Measurements from ENCODE around the gene ADAM22. TPM values are rescaled to one million over a fixed set of nuclear protein-coding genes. Genes with fewer than 3 reads are reported as not detected.
A peak's percentile ranks its signal among the peaks of the same experiment; 100 is the strongest.
"Not testable (repeated sequence)": the region's sequence is repeated elsewhere in the genome, so short reads cannot be mapped to it uniquely, and the experiment has no call there.

The ADAM22 gene
- total and polyA plus RNA-seq, 2 experiments from 2014 or later = 0.09 to 0.54 TPM

GRCh38 chr7:87899255-87899654, 34.8 kb upstream of the ADAM22 start:
- WGBS, 2 experiments (ENCODE audit: low coverage in 1 of 2, low lambda C conversion rate in 2 of 2, missing lambda C conversion rate in 2 of 2) = 98 to 100% methylated on average over 2 of the region's 2 CpGs
- no peak overlapping the region for H3K4me2 ChIP-seq (ENCODE audit: unreplicated experiment)
- in situ Hi-C loops (cut with MboI) = no loop called here
- TF ChIP-seq EZH2phosphoT487 (IDR thresholded peaks at IDR 0.05; ENCODE audit: insufficient read depth, low read depth) = no peak
- no peak for TF ChIP-seq EZH2 (IDR thresholded peaks at IDR 0.05; ENCODE audit: insufficient read depth, poor library complexity, severe bottlenecking)
- no peaks in the 10 kb centered on the region for H3K4me1 ChIP-seq (ENCODE audit: insufficient read depth)
- no peak for DNase-seq
- H3K9me3 ChIP-seq (ENCODE audit: low read depth) = no peaks in the 10 kb centered on the region
- no peak overlapping the region for H2AFZ ChIP-seq
- peaks cover 16% of the 10 kb centered on the region; the same call in 1 of the 2 replicates for H3K79me2 ChIP-seq (ENCODE audit: insufficient read depth)
- H4K20me1 ChIP-seq (ENCODE audit: insufficient read depth) = no peaks in the 10 kb centered on the region
- no peak overlapping the region for H3K4me3 ChIP-seq
- no peak overlapping the region for H3K9ac ChIP-seq
- H3F3A ChIP-seq (ENCODE audit: insufficient read depth) = no peaks in the 10 kb centered on the region
- H3K27me3 ChIP-seq (replicated peaks; ENCODE audit: insufficient read depth) = no peaks in the 10 kb centered on the region
- H3K27ac ChIP-seq = no peak overlapping the region
- peaks cover 6% of the 10 kb centered on the region for H3K36me3 ChIP-seq (ENCODE audit: low read depth)
- H3K9me2 ChIP-seq (ENCODE audit: insufficient read depth) = no peaks in the 10 kb centered on the region

DNA sequence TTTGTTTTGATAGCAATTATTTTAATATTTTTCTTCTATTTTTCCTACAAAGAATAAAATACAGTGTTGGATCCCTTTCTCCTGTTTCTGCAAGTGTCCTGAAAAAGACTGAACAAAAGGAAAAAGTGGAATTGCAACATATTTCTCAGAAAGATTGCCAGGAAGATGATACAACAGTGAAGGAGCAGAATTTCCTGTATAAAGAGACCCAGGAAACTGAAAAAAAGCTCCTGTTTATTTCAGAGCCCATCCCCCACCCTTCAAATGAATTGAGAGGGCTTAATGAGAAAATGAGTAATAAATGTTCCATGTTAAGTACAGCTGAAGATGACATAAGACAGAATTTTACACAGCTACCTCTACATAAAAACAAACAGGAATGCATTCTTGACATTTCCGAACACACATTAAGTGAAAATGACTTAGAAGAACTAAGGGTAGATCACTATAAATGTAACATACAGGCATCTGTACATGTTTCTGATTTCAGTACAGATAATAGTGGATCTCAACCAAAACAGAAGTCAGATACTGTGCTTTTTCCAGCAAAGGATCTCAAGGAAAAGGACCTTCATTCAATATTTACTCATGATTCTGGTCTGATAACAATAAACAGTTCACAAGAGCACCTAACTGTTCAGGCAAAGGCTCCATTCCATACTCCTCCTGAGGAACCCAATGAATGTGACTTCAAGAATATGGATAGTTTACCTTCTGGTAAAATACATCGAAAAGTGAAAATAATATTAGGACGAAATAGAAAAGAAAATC, 26.7 kb upstream of the ADAM22 start:
- H3K9me2 ChIP-seq (ENCODE audit: insufficient read depth); in situ Hi-C loops (cut with MboI); H3K27me3 ChIP-seq (replicated peaks; ENCODE audit: insufficient read depth); H3F3A ChIP-seq (ENCODE audit: insufficient read depth); H3K4me3 ChIP-seq; H3K36me3 ChIP-seq (ENCODE audit: low read depth); H3K4me2 ChIP-seq (ENCODE audit: unreplicated experiment); H3K79me2 ChIP-seq (ENCODE audit: insufficient read depth); H3K27ac ChIP-seq; H3K9ac ChIP-seq; H4K20me1 ChIP-seq (ENCODE audit: insufficient read depth); H3K9me3 ChIP-seq (ENCODE audit: low read depth): not testable (repeated sequence)
- peak; percentile 28 for DNase-seq
- H2AFZ ChIP-seq = peak overlapping the region; percentile 15; the same call in 1 of the 2 replicates
- 94 to 99% methylated on average over 3 of the region's 3 CpGs for WGBS, 2 experiments (ENCODE audit: low coverage in 1 of 2, low lambda C conversion rate in 2 of 2, missing lambda C conversion rate in 2 of 2)
- peaks cover 10% of the 10 kb centered on the region for H3K4me1 ChIP-seq (ENCODE audit: insufficient read depth)

DNA sequence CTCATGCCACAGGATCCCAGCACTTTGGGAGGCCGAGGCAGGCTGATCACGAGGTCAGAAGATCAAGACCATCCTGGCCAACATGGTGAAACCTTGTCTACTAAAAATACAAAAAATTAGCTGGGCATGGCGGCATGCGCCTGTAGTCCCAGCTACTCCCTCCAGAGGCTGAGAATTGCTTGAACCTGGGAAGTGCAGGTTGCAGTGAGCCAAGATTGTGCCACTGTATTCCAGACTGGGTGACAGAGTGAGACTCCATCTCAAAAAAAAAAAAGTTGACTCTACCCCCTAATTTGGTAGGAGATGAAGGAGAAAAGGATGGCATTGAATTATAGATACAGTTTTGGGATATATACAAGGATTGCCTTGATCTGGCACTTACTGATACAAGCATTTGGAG, 25.2 kb upstream of the ADAM22 start:
- H3K79me2 ChIP-seq (ENCODE audit: insufficient read depth); H3K36me3 ChIP-seq (ENCODE audit: low read depth); H3K9ac ChIP-seq; H3K9me3 ChIP-seq (ENCODE audit: low read depth); H3K4me2 ChIP-seq (ENCODE audit: unreplicated experiment); H3F3A ChIP-seq (ENCODE audit: insufficient read depth); in situ Hi-C loops (cut with MboI); H4K20me1 ChIP-seq (ENCODE audit: insufficient read depth); H2AFZ ChIP-seq; H3K9me2 ChIP-seq (ENCODE audit: insufficient read depth); H3K27ac ChIP-seq; DNase-seq; H3K4me3 ChIP-seq; H3K27me3 ChIP-seq (replicated peaks; ENCODE audit: insufficient read depth): not testable (repeated sequence)
- peaks cover 10% of the 10 kb centered on the region for H3K4me1 ChIP-seq (ENCODE audit: insufficient read depth)
- 98 to 99% methylated on average over 4 of the region's 4 CpGs for WGBS, 2 experiments (ENCODE audit: low coverage in 1 of 2, low lambda C conversion rate in 2 of 2, missing lambda C conversion rate in 2 of 2)

GRCh38 chr7:87912121-87912520, 21.9 kb upstream of the ADAM22 start:
- no peaks in the 10 kb centered on the region for H3F3A ChIP-seq (ENCODE audit: insufficient read depth)
- no peak overlapping the region for H3K4me3 ChIP-seq
- 80 to 92% methylated on average over 4 of the region's 4 CpGs for WGBS, 2 experiments (ENCODE audit: low coverage in 1 of 2, low lambda C conversion rate in 2 of 2, missing lambda C conversion rate in 2 of 2)

DNA sequence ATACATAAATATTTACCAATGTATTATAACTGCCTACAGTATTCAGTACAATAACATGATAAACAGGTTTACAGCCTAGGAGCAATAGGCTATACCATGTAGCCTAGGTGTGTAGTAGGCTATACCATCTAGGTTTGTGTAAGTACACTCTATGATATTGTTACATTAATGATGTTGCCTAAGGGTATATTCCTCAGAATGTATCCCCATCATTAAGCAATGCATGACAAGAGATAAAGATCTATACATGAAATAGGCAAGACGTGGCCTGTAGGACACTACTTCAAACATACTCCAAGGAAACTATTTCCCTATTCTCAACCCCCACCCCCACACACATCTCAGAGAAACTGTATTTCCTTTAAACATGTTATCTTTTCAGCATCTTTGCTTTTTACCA, 15.3 kb upstream of the ADAM22 start:
- in situ Hi-C loops (cut with MboI) = no loop called here
- TF ChIP-seq EZH2phosphoT487 (IDR thresholded peaks at IDR 0.05; ENCODE audit: insufficient read depth, low read depth) (no peak), EZH2 (IDR thresholded peaks at IDR 0.05; ENCODE audit: insufficient read depth, poor library complexity, severe bottlenecking) (no peak)
- H3K27ac ChIP-seq = no peak overlapping the region
- no peaks in the 10 kb centered on the region for H4K20me1 ChIP-seq (ENCODE audit: insufficient read depth)
- H3K4me2 ChIP-seq (ENCODE audit: unreplicated experiment) = no peak overlapping the region
- H3K27me3 ChIP-seq (replicated peaks; ENCODE audit: insufficient read depth) = no peaks in the 10 kb centered on the region
- no peaks in the 10 kb centered on the region for H3K79me2 ChIP-seq (ENCODE audit: insufficient read depth)
- no peak overlapping the region for H3K4me3 ChIP-seq
- H3K9me2 ChIP-seq (ENCODE audit: insufficient read depth) = no peaks in the 10 kb centered on the region
- no peaks in the 10 kb centered on the region for H3K36me3 ChIP-seq (ENCODE audit: low read depth)
- DNase-seq = no peak
- no peak overlapping the region for H2AFZ ChIP-seq
- H3K9me3 ChIP-seq (ENCODE audit: low read depth) = no peaks in the 10 kb centered on the region
- no peak overlapping the region for H3K9ac ChIP-seq
- H3F3A ChIP-seq (ENCODE audit: insufficient read depth) = no peaks in the 10 kb centered on the region
- 54 to 56% methylated on average over 1 of the region's 1 CpG for WGBS, 2 experiments (ENCODE audit: low coverage in 1 of 2, low lambda C conversion rate in 2 of 2, missing lambda C conversion rate in 2 of 2)
- no peaks in the 10 kb centered on the region for H3K4me1 ChIP-seq (ENCODE audit: insufficient read depth)

More at GRCh38 chr7:87912121-87912520, 21.9 kb upstream of the ADAM22 start:
- Histone ChIP-seq H4K20me1 (ENCODE audit: insufficient read depth) (no peaks in the 10 kb centered on the region), H3K9me3 (ENCODE audit: low read depth) (no peaks in the 10 kb centered on the region), H3K79me2 (ENCODE audit: insufficient read depth) (no peaks in the 10 kb centered on the region), H3K27ac (no peak overlapping the region), H3K4me2 (ENCODE audit: unreplicated experiment) (no peak overlapping the region), H3K9ac (no peak overlapping the region), H3K9me2 (ENCODE audit: insufficient read depth) (no peaks in the 10 kb centered on the region), H2AFZ (no peak overlapping the region), H3K36me3 (ENCODE audit: low read depth) (no peaks in the 10 kb centered on the region), H3K4me1 (ENCODE audit: insufficient read depth) (peaks cover 2% of the 10 kb centered on the region), H3K27me3 (replicated peaks; ENCODE audit: insufficient read depth) (no peaks in the 10 kb centered on the region)
- in situ Hi-C loops (cut with MboI) = no loop called here
- no peak for TF ChIP-seq EZH2 (IDR thresholded peaks at IDR 0.05; ENCODE audit: insufficient read depth, poor library complexity, severe bottlenecking)
- TF ChIP-seq EZH2phosphoT487 (IDR thresholded peaks at IDR 0.05; ENCODE audit: insufficient read depth, low read depth) = no peak
- DNase-seq = no peak

Measured in GM23248 (cell line).